HepG2 (cell line): ENCODE measurements around the gene FDPS. TPM values are rescaled to one million over a fixed set of nuclear protein-coding genes. Genes with fewer than 3 reads are reported as not detected.

Experiments used
- AGO2 ChIP-seq: fragments of 200-400 bp; formaldehyde crosslinking; optimal IDR thresholded peaks from 2 replicates; pipeline ENCODE3; 2017; ENCODE audit warnings: mild to moderate bottlenecking, low read depth, low read length, moderate library complexity
- ARID2 ChIP-seq: sonication (generic); formaldehyde crosslinking; IDR thresholded peaks from 2 replicates; pipeline ENCODE4 v1.8.1; 2022; ENCODE audit warnings: mild to moderate bottlenecking, missing genetic modification reagents, borderline replicate concordance
- ETV5 ChIP-seq: IDR thresholded peaks from 2 replicates; pipeline ENCODE4 v1.6.1; 2018; ENCODE audit warnings: missing biosample characterization, missing genetic modification reagents, inconsistent platforms, borderline replicate concordance
- HIVEP1 ChIP-seq: sonication (generic); formaldehyde crosslinking; IDR thresholded peaks from 2 replicates; pipeline ENCODE4 v1.4.0; 2020; ENCODE audit warnings: mild to moderate bottlenecking, missing genetic modification reagents
- HNRNPH1 ChIP-seq: fragments of 200-400 bp; formaldehyde crosslinking; optimal IDR thresholded peaks from 2 replicates; pipeline ENCODE3; 2017; ENCODE audit warnings: mild to moderate bottlenecking, low read depth, low read length
- HOXA5 ChIP-seq: sonication (generic); formaldehyde crosslinking; IDR thresholded peaks from 2 replicates; pipeline ENCODE4 v1.4.0; 2020; ENCODE audit warnings: missing genetic modification reagents
- PAX8 ChIP-seq: sonication (generic); formaldehyde crosslinking; IDR thresholded peaks from 2 replicates; pipeline ENCODE4 v1.8.0; 2022; ENCODE audit warnings: mild to moderate bottlenecking, missing genetic modification reagents, borderline replicate concordance
- RAD21 ChIP-seq: fragments of 450-650 bp; formaldehyde crosslinking; IDR thresholded peaks from 2 replicates; pipeline ENCODE4 v1.5.0; 2020; ENCODE audit warnings: mild to moderate bottlenecking
- SP4 ChIP-seq: sonication (generic); formaldehyde crosslinking; IDR thresholded peaks from 2 replicates; pipeline ENCODE4 v1.8.1; 2023; ENCODE audit warnings: mild to moderate bottlenecking, missing genetic modification reagents
- TAF1 ChIP-seq: sonication (generic); formaldehyde crosslinking; IDR thresholded peaks from 2 replicates; pipeline ENCODE4 v1.4.0; 2020; ENCODE audit warnings: missing genetic modification reagents
- ZBTB37 ChIP-seq: sonication (generic); formaldehyde crosslinking; IDR thresholded peaks from 2 replicates; pipeline ENCODE4 v1.4.0; 2020; ENCODE audit warnings: mild to moderate bottlenecking, missing genetic modification reagents
- ZBTB42 ChIP-seq: sonication (generic); formaldehyde crosslinking; IDR thresholded peaks from 2 replicates; pipeline ENCODE4 v1.5.0; 2020; ENCODE audit warnings: mild to moderate bottlenecking, missing genetic modification reagents
- ZGPAT ChIP-seq: IDR thresholded peaks from 2 replicates; pipeline ENCODE4 v1.6.1; 2016; ENCODE audit warnings: mild to moderate bottlenecking
- ZNF275 ChIP-seq: sonication (generic); formaldehyde crosslinking; IDR thresholded peaks from 2 replicates; pipeline ENCODE4 v1.8.0; 2022; ENCODE audit warnings: missing genetic modification reagents, mild to moderate bottlenecking, inconsistent platforms, borderline replicate concordance
- ZNF567 ChIP-seq: sonication (generic); formaldehyde crosslinking; IDR thresholded peaks from 2 replicates; pipeline ENCODE4 v1.8.1; 2023; ENCODE audit warnings: mild to moderate bottlenecking, missing genetic modification reagents, borderline replicate concordance
- ZZZ3 ChIP-seq: sonication (generic); formaldehyde crosslinking; IDR thresholded peaks from 2 replicates; pipeline ENCODE4 v1.4.0; 2020; ENCODE audit warnings: missing genetic modification reagents, mild to moderate bottlenecking, borderline replicate concordance
- polyA plus RNA-seq, 8 experiments: library from polyadenylated mRNA; depleted of rRNA in 3 of 8; stranded (reverse) in 7 of 8; unstranded in 1 of 8; fragments of >200 nt; fragmentation: Illumina TruSeq in 4 of 8; extraction: Trizol in 4 of 8; gene quantifications; 2 replicates each; pipeline versions ENCODE4 v1.2.1 to v1.2.3, GENCODE V29; 2011 to 2016; ENCODE audit warnings: low read depth in 4 of 8, missing spikeins in 1 of 8, mixed read lengths in 1 of 8; ENCODE audit not compliant: insufficient read depth in 1 of 8
- total RNA-seq, 5 experiments: library from RNA; depleted of rRNA; stranded (reverse); fragments of >200 nt; fragmentation: Illumina TruSeq; extraction: Trizol; gene quantifications; 2 replicates each; pipeline ENCODE4 v1.2.3, GENCODE V29; 2016; ENCODE audit warnings: low read depth in 1 of 5
- TF ChIP-seq, protein P1 (sequence below): sonication (generic); formaldehyde crosslinking; IDR thresholded peaks from 2 replicates; pipeline ENCODE4 v1.4.0; 2020; ENCODE audit warnings: mild to moderate bottlenecking, missing genetic modification reagents
- TF ChIP-seq, protein P2 (sequence below): sonication (generic); formaldehyde crosslinking; IDR thresholded peaks from 2 replicates; pipeline ENCODE4 v1.5.1; 2020; ENCODE audit warnings: mild to moderate bottlenecking, moderate library complexity, missing genetic modification reagents
- TF ChIP-seq, protein P3 (sequence below): sonication (generic); formaldehyde crosslinking; conservative IDR thresholded peaks from 2 replicates; pipeline ENCODE4 v1.8.0; 2022; ENCODE audit warnings: mild to moderate bottlenecking, moderate library complexity, missing genetic modification reagents

FDPS gene
- total and polyA plus RNA-seq, 2 of the 13 experiments (the other 11 are each of a cell fraction or from before 2014, with no cell fraction given), result 264 to 519 TPM

DNA sequence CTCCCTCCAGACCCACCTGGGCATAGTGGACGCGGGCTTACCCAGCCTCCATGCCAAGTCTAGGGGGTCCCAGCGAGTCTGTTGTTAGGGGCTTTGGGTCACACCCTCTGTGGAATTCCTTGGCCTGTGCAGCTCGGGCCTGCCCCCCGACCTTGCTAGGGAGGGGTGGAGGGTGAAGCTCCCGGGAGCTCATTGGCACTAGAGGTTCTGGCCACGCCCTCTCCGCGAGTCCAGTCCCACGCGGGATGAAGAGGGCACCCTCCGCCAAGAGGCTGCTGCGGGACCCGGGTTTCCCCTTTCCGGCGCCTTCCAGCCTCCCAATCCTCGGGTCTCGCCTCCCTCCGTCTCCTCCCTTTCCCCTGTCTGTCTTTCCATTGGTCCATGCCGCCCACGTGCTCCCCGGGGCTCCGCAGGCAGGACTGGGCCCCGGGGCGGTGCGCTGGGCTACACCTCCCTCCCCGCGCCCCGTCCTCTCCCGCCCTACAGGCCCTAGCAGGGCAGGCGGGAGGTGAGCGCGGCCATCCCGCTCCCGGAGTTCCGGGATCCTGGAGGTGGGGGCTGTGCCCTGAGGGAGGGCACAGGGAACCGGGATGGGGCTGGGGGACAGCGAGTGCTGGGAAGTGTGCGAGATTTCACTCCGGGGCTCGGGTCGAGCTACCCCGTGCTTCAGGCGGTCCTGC, 15.5 kb downstream of the FDPS start (continued):
- TF ChIP-seq ZGPAT (CRISPR knock-in tag) (0 out of 2 replicates have a peak, but pooled peaks have one; percentile 20), HIVEP1 (CRISPR knock-in tag) (peak; percentile 88), HOXA5 (CRISPR knock-in tag) (peak; percentile 60), TAF1 (CRISPR knock-in tag) (peak; percentile 62; the same call in 1 of the 2 replicates), RAD21 (CRISPR knock-in tag) (no peak), ZZZ3 (CRISPR knock-in tag) (no peak; the same call in 1 of the 2 replicates), AGO2 (peak; percentile 48), ZNF275 (CRISPR knock-in tag) (no peak; the same call in 1 of the 2 replicates), SP4 (CRISPR knock-in tag) (peak; percentile 23; the same call in 1 of the 2 replicates), ZBTB37 (CRISPR knock-in tag) (no peak), ZBTB42 (CRISPR knock-in tag) (no peak), PAX8 (CRISPR knock-in tag) (0 out of 2 replicates have a peak, but pooled peaks have one; percentile 29), ETV5 (CRISPR knock-in tag) (0 out of 2 replicates have a peak, but pooled peaks have one; percentile 18), ARID2 (no peak), HNRNPH1 (no peak), ZNF567 (0 out of 2 replicates have a peak, but pooled peaks have one; percentile 24)
- TF ChIP-seq, protein P1, sequence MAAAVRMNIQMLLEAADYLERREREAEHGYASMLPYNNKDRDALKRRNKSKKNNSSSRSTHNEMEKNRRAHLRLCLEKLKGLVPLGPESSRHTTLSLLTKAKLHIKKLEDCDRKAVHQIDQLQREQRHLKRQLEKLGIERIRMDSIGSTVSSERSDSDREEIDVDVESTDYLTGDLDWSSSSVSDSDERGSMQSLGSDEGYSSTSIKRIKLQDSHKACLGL, result peak; percentile 45
- TF ChIP-seq, protein P2, sequence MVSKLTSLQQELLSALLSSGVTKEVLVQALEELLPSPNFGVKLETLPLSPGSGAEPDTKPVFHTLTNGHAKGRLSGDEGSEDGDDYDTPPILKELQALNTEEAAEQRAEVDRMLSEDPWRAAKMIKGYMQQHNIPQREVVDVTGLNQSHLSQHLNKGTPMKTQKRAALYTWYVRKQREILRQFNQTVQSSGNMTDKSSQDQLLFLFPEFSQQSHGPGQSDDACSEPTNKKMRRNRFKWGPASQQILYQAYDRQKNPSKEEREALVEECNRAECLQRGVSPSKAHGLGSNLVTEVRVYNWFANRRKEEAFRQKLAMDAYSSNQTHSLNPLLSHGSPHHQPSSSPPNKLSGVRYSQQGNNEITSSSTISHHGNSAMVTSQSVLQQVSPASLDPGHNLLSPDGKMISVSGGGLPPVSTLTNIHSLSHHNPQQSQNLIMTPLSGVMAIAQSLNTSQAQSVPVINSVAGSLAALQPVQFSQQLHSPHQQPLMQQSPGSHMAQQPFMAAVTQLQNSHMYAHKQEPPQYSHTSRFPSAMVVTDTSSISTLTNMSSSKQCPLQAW (CRISPR knock-in tag), result peak; percentile 15
- TF ChIP-seq, protein P3, sequence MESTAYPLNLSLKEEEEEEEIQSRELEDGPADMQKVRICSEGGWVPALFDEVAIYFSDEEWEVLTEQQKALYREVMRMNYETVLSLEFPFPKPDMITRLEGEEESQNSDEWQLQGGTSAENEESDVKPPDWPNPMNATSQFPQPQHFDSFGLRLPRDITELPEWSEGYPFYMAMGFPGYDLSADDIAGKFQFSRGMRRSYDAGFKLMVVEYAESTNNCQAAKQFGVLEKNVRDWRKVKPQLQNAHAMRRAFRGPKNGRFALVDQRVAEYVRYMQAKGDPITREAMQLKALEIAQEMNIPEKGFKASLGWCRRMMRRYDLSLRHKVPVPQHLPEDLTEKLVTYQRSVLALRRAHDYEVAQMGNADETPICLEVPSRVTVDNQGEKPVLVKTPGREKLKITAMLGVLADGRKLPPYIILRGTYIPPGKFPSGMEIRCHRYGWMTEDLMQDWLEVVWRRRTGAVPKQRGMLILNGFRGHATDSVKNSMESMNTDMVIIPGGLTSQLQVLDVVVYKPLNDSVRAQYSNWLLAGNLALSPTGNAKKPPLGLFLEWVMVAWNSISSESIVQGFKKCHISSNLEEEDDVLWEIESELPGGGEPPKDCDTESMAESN (CRISPR knock-in tag), result no peak; the same call in 1 of the 2 replicates
